Measurements from ENCODE around the gene TRPM4.

The TRPM4 gene

GRCh38 chr19:49243726-49244125 lies 86.1 kb downstream of the TRPM4 start:
- no peak for TF ChIP-seq CTCF (IDR thresholded peaks at IDR 0.05; ENCODE audit: insufficient read depth, missing control alignments)
- FAIRE-seq, result no peak

GRCh38 chr19:49244256-49244655 lies 86.7 kb downstream of the TRPM4 start:
- FAIRE-seq, result no peak
- TF ChIP-seq CTCF (IDR thresholded peaks at IDR 0.05; ENCODE audit: insufficient read depth, missing control alignments), result no peak
- DNase-seq (ENCODE audit: insufficient read length, low spot score), result no peak

More at GRCh38 chr19:49243726-49244125, 86.1 kb downstream of the TRPM4 start:
- no peak for DNase-seq (ENCODE audit: insufficient read length, low spot score)

GRCh38 chr19:49247676-49248075 lies 90.1 kb downstream of the TRPM4 start:
- FAIRE-seq (no peak), DNase-seq (ENCODE audit: insufficient read length, low spot score) (no peak)
- no peak for TF ChIP-seq CTCF (IDR thresholded peaks at IDR 0.05; ENCODE audit: insufficient read depth, missing control alignments)

- no peak for TF ChIP-seq CTCF (IDR thresholded peaks at IDR 0.05; ENCODE audit: insufficient read depth, missing control alignments)
- no peak for FAIRE-seq
- no peak for DNase-seq (ENCODE audit: insufficient read length, low spot score)
Measured at GRCh38 chr19:49249933-49250332, 92.3 kb downstream of the TRPM4 start.

GRCh38 chr19:49255674-49256073 lies 98.1 kb downstream of the TRPM4 start:
- TF ChIP-seq CTCF (IDR thresholded peaks at IDR 0.05; ENCODE audit: insufficient read depth, missing control alignments), result no peak
- DNase-seq (ENCODE audit: insufficient read length, low spot score) (no peak), FAIRE-seq (no peak)

- no peak for TF ChIP-seq CTCF (IDR thresholded peaks at IDR 0.05; ENCODE audit: insufficient read depth, missing control alignments)
- FAIRE-seq (no peak), DNase-seq (ENCODE audit: insufficient read length, low spot score) (no peak)
Measured at GRCh38 chr19:49256691-49257090, 99.1 kb downstream of the TRPM4 start.
